Measurements from ENCODE around the gene TTPAL. TPM values are rescaled to one million over a fixed set of nuclear protein-coding genes. Genes with fewer than 3 reads are reported as not detected.

The TTPAL gene
- polyA plus RNA-seq, 1 of the 3 experiments (the other 2 are of a cell fraction), result 5.7 TPM

GRCh38 chr20:44450903-44451450, 24.7 kb upstream of the TTPAL start:
- no peaks in the 10 kb centered on the region for H3K27me3 ChIP-seq (ENCODE audit: insufficient read depth)
- no peaks in the 10 kb centered on the region for H3K4me1 ChIP-seq (ENCODE audit: control insufficient read depth in 1 of 2, insufficient read depth in 2 of 2, low read depth in 1 of 2, low read length in 1 of 2)
- H3K4me3 ChIP-seq (ENCODE audit: low read depth in 2 of 2, low read length in 1 of 2), result no peak overlapping the region
- H3K36me3 ChIP-seq (replicated peaks in 1 of 2; ENCODE audit: control insufficient read depth in 1 of 2, insufficient read depth in 2 of 2, low read length in 1 of 2), result no peaks in the 10 kb centered on the region
- no peak overlapping the region for H3K4me2 ChIP-seq
- no peaks in the 10 kb centered on the region for H3F3A ChIP-seq (replicated peaks; ENCODE audit: insufficient read depth)
- H3K79me2 ChIP-seq (ENCODE audit: insufficient read depth), result no peaks in the 10 kb centered on the region
- DNase-seq, result no peak
- no peaks in the 10 kb centered on the region for H3K9me2 ChIP-seq
- H3K27ac ChIP-seq (ENCODE audit: low read depth in 2 of 2, low read length in 1 of 2), result no peak overlapping the region
- ChIA-PET CTCF (interaction anchor here (2.1 kb wide), 1 partner anchor 66 kb away, joined by 6 read pairs; no protein-coding TSS in a partner anchor), POLR2A (no interaction called here)
- no peak overlapping the region for H2AFZ ChIP-seq (ENCODE audit: low read depth)
- no peak overlapping the region for H3K9ac ChIP-seq
- TF ChIP-seq GATA2 (CRISPR knock-in tag; IDR thresholded peaks at IDR 0.05) (no peak), TEAD4 (IDR thresholded peaks at IDR 0.05; ENCODE audit: borderline replicate concordance, insufficient read depth) (no peak), USF2 (IDR thresholded peaks at IDR 0.05; ENCODE audit: borderline replicate concordance, low read depth, low read length) (no peak), ELF1 (IDR thresholded peaks at IDR 0.05) (no peak), TAF1 (IDR thresholded peaks at IDR 0.05; ENCODE audit: borderline replicate concordance, low read depth, low read length) (no peak), IRF3 (IDR thresholded peaks at IDR 0.05; ENCODE audit: low read depth, low read length) (no peak), SMC3 (IDR thresholded peaks at IDR 0.05; ENCODE audit: low read depth, low read length) (no peak), GABPA (IDR thresholded peaks at IDR 0.05; ENCODE audit: low read depth) (no peak), CHD2 (IDR thresholded peaks at IDR 0.05; ENCODE audit: low read length, partially characterized antibody) (no peak), ZBTB33 (IDR thresholded peaks at IDR 0.05; ENCODE audit: borderline replicate concordance, low read depth) (no peak), RFX5 (IDR thresholded peaks at IDR 0.05; ENCODE audit: low read length) (no peak), FOSL2 (IDR thresholded peaks at IDR 0.05; ENCODE audit: borderline replicate concordance, low read depth) (no peak), RXRA (IDR thresholded peaks at IDR 0.05; ENCODE audit: borderline replicate concordance, low read depth) (no peak), USF1 (IDR thresholded peaks at IDR 0.05; ENCODE audit: borderline replicate concordance, low read depth) (no peak), NRF1 (IDR thresholded peaks at IDR 0.05; ENCODE audit: low read depth, low read length) (no peak), FOXJ3 (CRISPR knock-in tag; IDR thresholded peaks at IDR 0.05) (no peak)
- WGBS (ENCODE audit: low lambda C conversion rate), result 48% methylated on average over 3 of the region's 7 CpGs
- no peaks in the 10 kb centered on the region for H3K9me3 ChIP-seq
- no peaks in the 10 kb centered on the region for H4K20me1 ChIP-seq (ENCODE audit: insufficient read depth)
